DND-41 (cell line): ENCODE measurements around the gene CACNA1D.

Source experiments
- ATAC-seq: fragments of 200-7000 bp; cut with Tn5 transposase; 3 replicates; pipeline ENCODE4 v1.9.1; 2021; ENCODE audit warnings: low read depth; ENCODE audit not compliant: insufficient read depth
- DNase-seq: peaks from one replicate; pipeline ENCODE4 v3.0.0-alpha.2; 2020
- H2AFZ ChIP-seq: 2 replicates; pipeline ENCODE4 v1.6.0; 2012; ENCODE audit warnings: low read depth, low read length
- H3K27ac ChIP-seq: 2 replicates; pipeline ENCODE4 v1.5.1; 2012; ENCODE audit warnings: low read length, inconsistent platforms
- H3K27me3 ChIP-seq: fragments of 200-600 bp; sonication (generic); 2 replicates; pipeline ENCODE4 v1.6.0; 2012; ENCODE audit warnings: low read length, mild to moderate bottlenecking, inconsistent platforms; ENCODE audit not compliant: insufficient read depth, poor library complexity
- H3K36me3 ChIP-seq: 2 replicates; pipeline ENCODE4 v1.5.1; 2012; ENCODE audit warnings: low read length, inconsistent platforms; ENCODE audit not compliant: insufficient read depth
- H3K4me1 ChIP-seq: 2 replicates; pipeline ENCODE4 v1.5.1; 2012; ENCODE audit warnings: mild to moderate bottlenecking, low read length; ENCODE audit not compliant: insufficient read depth
- H3K4me2 ChIP-seq: 2 replicates; pipeline ENCODE4 v1.6.0; 2012; ENCODE audit warnings: mild to moderate bottlenecking, moderate library complexity, low read length, inconsistent platforms; ENCODE audit not compliant: insufficient read depth
- H3K4me3 ChIP-seq, 2 experiments: fragments of 200-600 bp in 1 of 2; shearing (Covaris generic) in 1 of 2; 2 replicates each; pipeline ENCODE4 v1.5.1; 2012 to 2016; ENCODE audit warnings: inconsistent platforms in 2 of 2, low read length in 2 of 2, mild to moderate bottlenecking in 2 of 2, low read depth in 1 of 2, moderate library complexity in 1 of 2
- H3K79me2 ChIP-seq: 2 replicates; pipeline ENCODE4 v1.6.0; 2012; ENCODE audit warnings: low read length, inconsistent platforms; ENCODE audit not compliant: insufficient read depth
- H3K9ac ChIP-seq: 2 replicates; pipeline ENCODE4 v1.6.0; 2012; ENCODE audit warnings: low read depth, mild to moderate bottlenecking, inconsistent platforms, low read length, moderate library complexity
- H3K9me3 ChIP-seq: 2 replicates; pipeline ENCODE4 v1.5.1; 2012; ENCODE audit warnings: low read length, moderate library complexity, mild to moderate bottlenecking, inconsistent platforms; ENCODE audit not compliant: insufficient read depth, severe bottlenecking
- H4K20me1 ChIP-seq: 2 replicates; pipeline ENCODE4 v1.6.0; 2012; ENCODE audit warnings: low read length; ENCODE audit not compliant: insufficient read depth
- EZH2 ChIP-seq: IDR thresholded peaks from 3 replicates; pipeline ENCODE4 v1.6.1; 2012; ENCODE audit warnings: borderline replicate concordance, low read depth, mild to moderate bottlenecking, moderate library complexity, low read length, inconsistent platforms; ENCODE audit not compliant: severe bottlenecking
- TF ChIP-seq, protein P1 (sequence below): IDR thresholded peaks from 2 replicates; pipeline ENCODE4 v1.5.1; 2012; ENCODE audit warnings: borderline replicate concordance, low read length, moderate library complexity, mild to moderate bottlenecking; ENCODE audit not compliant: poor library complexity, severe bottlenecking; ENCODE audit errors: extremely low read depth

The CACNA1D gene

DNA sequence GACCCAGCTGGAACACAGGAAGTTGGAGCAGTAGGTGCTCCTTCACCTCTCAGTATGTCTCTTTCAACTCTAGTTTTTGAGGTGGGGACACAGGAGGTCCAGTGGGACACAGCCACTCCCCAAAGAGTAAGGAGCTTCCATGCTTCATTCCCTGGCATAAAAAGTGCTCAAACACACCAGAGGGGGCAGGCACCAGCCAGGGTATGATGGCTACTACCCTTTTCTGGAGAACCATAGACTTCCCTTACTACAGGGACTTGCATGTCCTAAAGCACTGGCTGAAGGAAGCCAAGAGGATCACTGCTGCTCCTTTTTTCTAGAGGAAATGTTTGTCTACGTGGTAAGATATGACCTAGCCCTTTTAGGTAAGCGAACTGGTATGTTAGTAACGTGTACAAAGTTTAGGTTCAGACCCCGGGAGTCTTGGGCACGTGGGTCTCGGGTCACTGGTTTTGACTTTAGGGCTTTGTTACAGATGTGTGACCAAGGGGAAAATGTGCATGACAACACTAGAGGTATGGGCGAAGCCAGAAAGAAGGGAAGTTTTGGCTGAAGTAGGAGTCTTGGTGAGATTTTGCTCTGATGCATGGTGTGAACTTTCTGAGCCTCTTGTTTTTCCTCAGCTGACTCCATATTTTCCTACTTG is 363.8 kb downstream of the CACNA1D start:
- Histone ChIP-seq H3K4me1 (no peaks in the 10 kb centered on the region), H3K79me2 (no peaks in the 10 kb centered on the region), H3K27ac (no peak overlapping the region), H4K20me1 (no peaks in the 10 kb centered on the region), H2AFZ (no peak overlapping the region), H3K36me3 (no peaks in the 10 kb centered on the region), H3K9me3 (no peaks in the 10 kb centered on the region), H3K4me3 (no peak overlapping the region), H3K4me2 (no peak overlapping the region), H3K9ac (no peak overlapping the region), H3K27me3 (no peaks in the 10 kb centered on the region)
- TF ChIP-seq, protein P1, sequence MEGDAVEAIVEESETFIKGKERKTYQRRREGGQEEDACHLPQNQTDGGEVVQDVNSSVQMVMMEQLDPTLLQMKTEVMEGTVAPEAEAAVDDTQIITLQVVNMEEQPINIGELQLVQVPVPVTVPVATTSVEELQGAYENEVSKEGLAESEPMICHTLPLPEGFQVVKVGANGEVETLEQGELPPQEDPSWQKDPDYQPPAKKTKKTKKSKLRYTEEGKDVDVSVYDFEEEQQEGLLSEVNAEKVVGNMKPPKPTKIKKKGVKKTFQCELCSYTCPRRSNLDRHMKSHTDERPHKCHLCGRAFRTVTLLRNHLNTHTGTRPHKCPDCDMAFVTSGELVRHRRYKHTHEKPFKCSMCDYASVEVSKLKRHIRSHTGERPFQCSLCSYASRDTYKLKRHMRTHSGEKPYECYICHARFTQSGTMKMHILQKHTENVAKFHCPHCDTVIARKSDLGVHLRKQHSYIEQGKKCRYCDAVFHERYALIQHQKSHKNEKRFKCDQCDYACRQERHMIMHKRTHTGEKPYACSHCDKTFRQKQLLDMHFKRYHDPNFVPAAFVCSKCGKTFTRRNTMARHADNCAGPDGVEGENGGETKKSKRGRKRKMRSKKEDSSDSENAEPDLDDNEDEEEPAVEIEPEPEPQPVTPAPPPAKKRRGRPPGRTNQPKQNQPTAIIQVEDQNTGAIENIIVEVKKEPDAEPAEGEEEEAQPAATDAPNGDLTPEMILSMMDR = no peak
- no peak for TF ChIP-seq EZH2
- no peak for ATAC-seq
- DNase-seq = no peak

DNA sequence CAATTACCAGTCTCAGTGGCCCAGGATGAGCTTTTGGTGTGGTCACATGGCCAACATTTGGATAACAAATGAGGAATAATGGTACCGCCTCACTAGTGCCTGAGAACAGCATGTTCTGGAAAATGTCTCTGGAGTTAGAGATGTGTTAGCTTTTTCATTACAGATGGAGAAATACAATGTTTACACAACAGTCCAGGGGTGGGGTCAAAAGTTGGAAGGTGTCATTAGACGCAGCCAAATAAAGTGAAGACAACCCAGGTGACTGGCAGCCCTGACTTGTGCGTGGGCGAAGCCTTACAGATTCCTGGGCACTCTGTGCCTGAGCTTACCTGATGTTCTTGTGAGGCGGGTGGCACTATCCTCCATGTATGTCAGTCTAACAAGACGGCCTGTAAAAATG is 364.8 kb downstream of the CACNA1D start:
- H3K9me3 ChIP-seq = no peaks in the 10 kb centered on the region
- no peak for ATAC-seq
- H4K20me1 ChIP-seq = no peaks in the 10 kb centered on the region
- no peak overlapping the region for H3K4me3 ChIP-seq
- no peak overlapping the region for H3K9ac ChIP-seq
- H2AFZ ChIP-seq = no peak overlapping the region
- no peak overlapping the region for H3K4me2 ChIP-seq
- no peak for DNase-seq
- H3K79me2 ChIP-seq = no peaks in the 10 kb centered on the region
- no peaks in the 10 kb centered on the region for H3K27me3 ChIP-seq
- H3K4me1 ChIP-seq = no peaks in the 10 kb centered on the region
- H3K27ac ChIP-seq = no peak overlapping the region
- H3K36me3 ChIP-seq = no peaks in the 10 kb centered on the region
- TF ChIP-seq, protein P1 = no peak
- no peak for TF ChIP-seq EZH2

DNA sequence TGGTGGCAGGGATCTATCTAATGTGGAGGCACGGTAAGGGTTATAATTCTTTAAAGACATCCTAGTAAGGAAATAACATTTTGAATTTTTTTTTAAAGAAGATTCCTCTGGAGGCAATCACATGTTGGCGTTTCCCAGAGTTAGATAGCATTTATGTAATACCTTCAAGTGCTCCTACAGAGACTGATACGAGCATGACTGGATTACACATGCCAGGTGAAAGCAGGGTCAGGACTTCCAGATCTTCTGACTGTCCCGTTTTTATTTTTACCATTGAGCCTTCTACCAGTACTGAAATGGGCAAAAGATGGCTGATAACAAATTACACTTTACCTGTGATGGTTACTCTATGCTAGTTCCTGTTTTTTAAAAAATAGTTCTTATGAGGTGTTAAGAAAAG is 365.8 kb downstream of the CACNA1D start:
- Histone ChIP-seq H3K9me3 (no peaks in the 10 kb centered on the region), H3K4me1 (no peaks in the 10 kb centered on the region), H3K9ac (no peak overlapping the region), H3K27ac (no peak overlapping the region), H4K20me1 (0 out of 2 replicates have a peak, but pooled peaks cover 3% of the 10 kb centered on the region), H3K79me2 (no peaks in the 10 kb centered on the region), H3K36me3 (peaks cover 9% of the 10 kb centered on the region), H2AFZ (no peak overlapping the region), H3K4me2 (no peak overlapping the region), H3K27me3 (no peaks in the 10 kb centered on the region), H3K4me3 (no peak overlapping the region)
- no peak for DNase-seq
- no peak for TF ChIP-seq EZH2
- TF ChIP-seq, protein P1 = no peak
- ATAC-seq = no peak
